Liver (tissue), 9 donors: ENCODE results near the gene GMEB2. TPM values are rescaled to one million over a fixed set of nuclear protein-coding genes. Genes with fewer than 3 reads are reported as not detected.
"Not testable (repeated sequence)": the region's sequence is repeated elsewhere in the genome, so short reads cannot be mapped to it uniquely, and the experiment has no call there.

Experiments
- DNase-seq: peaks from one replicate; pipeline ENCODE4 v3.0.0-alpha.2; 2017; ENCODE audit warnings: low spot score
- H3K27ac ChIP-seq, 2 donors: one replicate each; pipeline ENCODE4 v1.7.0; 2013; ENCODE audit warnings: inconsistent platforms in 2 of 2, low read length in 2 of 2, control low read depth in 1 of 2, low read depth in 1 of 2, mild to moderate bottlenecking in 1 of 2
- H3K27me3 ChIP-seq, 4 donors: one replicate each; pipeline versions ENCODE4 v1.6.1 to v1.7.0; 2013; ENCODE audit warnings: low read length in 3 of 4, inconsistent platforms in 1 of 4, mild to moderate bottlenecking in 1 of 4, moderate library complexity in 1 of 4; ENCODE audit not compliant: control insufficient read depth in 4 of 4, insufficient read depth in 4 of 4
- H3K36me3 ChIP-seq, 4 donors: one replicate each; pipeline versions ENCODE4 v1.6.1 to v1.7.0; 2013; ENCODE audit warnings: low read length in 3 of 4, mild to moderate bottlenecking in 3 of 4, low read depth in 1 of 4, moderate library complexity in 1 of 4; ENCODE audit not compliant: control insufficient read depth in 4 of 4, insufficient read depth in 3 of 4
- H3K4me1 ChIP-seq, 4 donors: one replicate each; pipeline versions ENCODE4 v1.6.1 to v1.7.0; 2013; ENCODE audit warnings: low read length in 3 of 4, mild to moderate bottlenecking in 3 of 4, moderate library complexity in 1 of 4; ENCODE audit not compliant: control insufficient read depth in 4 of 4, insufficient read depth in 4 of 4
- H3K4me3 ChIP-seq, 3 donors: one replicate each; pipeline versions ENCODE4 v1.6.1 to v1.7.0; 2013; ENCODE audit warnings: low read length in 3 of 3, control low read depth in 1 of 3, low read depth in 1 of 3, mild to moderate bottlenecking in 1 of 3
- H3K9ac ChIP-seq, 2 donors: one replicate each; pipeline ENCODE4 v1.7.0; 2013; ENCODE audit warnings: low read length in 2 of 2, mild to moderate bottlenecking in 2 of 2, moderate library complexity in 2 of 2, control low read depth in 1 of 2, low read depth in 1 of 2
- H3K9me3 ChIP-seq, 4 donors: one replicate each; pipeline versions ENCODE4 v1.6.1 to v1.7.0; 2013; ENCODE audit warnings: low read length in 3 of 4; ENCODE audit not compliant: control insufficient read depth in 4 of 4
- FOXA1 ChIP-seq: IDR thresholded peaks from 2 replicates; pipeline ENCODE4 v1.6.1; 2016; ENCODE audit warnings: antibody characterized with exemption
- FOXA2 ChIP-seq: IDR thresholded peaks from 2 replicates; pipeline ENCODE4 v1.6.1; 2016; ENCODE audit warnings: antibody characterized with exemption
- GABPA ChIP-seq, 2 donors: IDR thresholded peaks in 1 of 2; conservative IDR thresholded peaks in 1 of 2; 2 replicates each; pipeline ENCODE4 v1.6.1; 2016; ENCODE audit warnings: antibody characterized with exemption in 2 of 2, mild to moderate bottlenecking in 1 of 2, moderate library complexity in 1 of 2
- HNF4A ChIP-seq, 2 donors: conservative IDR thresholded peaks; 2 replicates each; pipeline ENCODE4 v1.6.1; 2016; ENCODE audit warnings: antibody characterized with exemption in 2 of 2, mild to moderate bottlenecking in 2 of 2
- RAD21 ChIP-seq, 2 donors: IDR thresholded peaks; 2 replicates each; pipeline ENCODE4 v1.6.1; 2016; ENCODE audit warnings: antibody characterized with exemption in 2 of 2, mild to moderate bottlenecking in 2 of 2
- SP1 ChIP-seq: IDR thresholded peaks from 2 replicates; pipeline ENCODE4 v1.6.1; 2018; ENCODE audit warnings: antibody characterized with exemption, mild to moderate bottlenecking
- TAF1 ChIP-seq: conservative IDR thresholded peaks from 2 replicates; pipeline ENCODE4 v1.6.1; 2016; ENCODE audit warnings: antibody characterized with exemption, mild to moderate bottlenecking
- WGBS: extraction: QIAGEN DNeasy Blood & Tissue Kit; methylation state at CpG from one replicate; pipeline ENCODE4 v1.1.7; 2013; 5-methylcytosine and 5-hydroxymethylcytosine counted together
- polyA plus RNA-seq, 2 donors: library from polyadenylated mRNA; stranded (reverse) in 1 of 2; unstranded in 1 of 2; fragments of 200-250 nt in 1 of 2; fragments of >200 nt in 1 of 2; fragmentation: Nextera tagmentation in 1 of 2; extraction: Ambion mirVana in 1 of 2; gene quantifications; one replicate each; pipeline versions ENCODE4 v1.2.1 to v1.2.3, GENCODE V29; 2013 to 2015
- total RNA-seq, 2 donors: library from RNA; depleted of rRNA; stranded (reverse); fragments of >200 nt; gene quantifications; one replicate each; pipeline ENCODE4 v1.2.3, GENCODE V29; 2014
- TF ChIP-seq, protein P1 (sequence below): IDR thresholded peaks from 2 replicates; pipeline ENCODE4 v1.6.1; 2016; ENCODE audit warnings: antibody characterized with exemption
- TF ChIP-seq, protein P2 (sequence below): fragments of 150-350 bp; IDR thresholded peaks from 2 replicates; pipeline ENCODE4 v1.5.1; 2017; ENCODE audit warnings: improper control_type of control experiment, low read depth, low read length; ENCODE audit not compliant: missing input control
- TF ChIP-seq, protein P3 (sequence below): IDR thresholded peaks from 2 replicates; pipeline ENCODE4 v1.6.1; 2016; ENCODE audit warnings: antibody characterized with exemption, mild to moderate bottlenecking
- donor health status: healthy.
- donor health status: healthy.
- donor health status: healthy.
- donor health status: healthy.
- donor health status: healthy.

The GMEB2 gene
- total and polyA plus RNA-seq, 4 donors = 1.3 to 8.6 (median 5.3) TPM

DNA sequence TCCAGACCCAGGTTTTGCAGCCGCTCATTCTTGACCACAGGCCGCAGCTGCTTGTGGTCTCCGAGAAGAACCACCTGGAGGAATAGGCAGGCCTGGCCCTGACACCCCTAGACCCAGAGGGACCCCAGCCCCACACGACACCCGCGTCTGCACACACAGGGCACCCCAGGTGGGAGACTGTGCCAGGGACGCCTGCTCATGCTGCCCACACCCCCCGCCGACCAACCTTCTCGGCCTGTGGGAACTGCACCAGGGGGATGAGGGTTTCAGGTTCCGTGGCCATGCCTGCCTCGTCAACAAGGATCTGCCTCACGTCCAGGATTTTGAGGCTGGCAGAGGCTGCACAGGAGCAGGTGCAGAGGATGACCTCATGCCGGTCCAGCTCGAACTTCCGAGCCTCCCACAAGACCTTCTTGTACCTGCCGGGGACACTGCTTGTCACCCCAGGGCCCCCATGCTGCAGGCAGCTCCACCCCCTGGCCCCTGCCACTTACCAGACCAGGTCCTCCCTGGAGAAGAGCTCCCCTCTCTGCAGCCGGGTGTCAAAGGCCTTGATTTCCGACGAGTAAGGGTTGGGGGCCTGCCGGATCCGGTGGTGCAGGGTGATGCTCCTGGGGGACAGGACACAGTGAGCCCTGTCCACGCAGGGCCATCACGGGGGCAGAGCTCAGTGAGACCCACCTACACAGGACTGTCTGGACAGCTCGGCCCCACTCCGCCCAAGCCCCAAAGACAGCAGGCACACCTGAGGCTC, 65.9 kb downstream of the GMEB2 start:
- Histone ChIP-seq H3K27me3 (no peaks in the 10 kb centered on the region), H3K4me3 (no peak overlapping the region), H3K36me3 (peaks cover 0 to 54% (median 37%) of the 10 kb centered on the region in 4 donors), H3K4me1 (no peaks in the 10 kb centered on the region), H3K27ac (no peak overlapping the region), H3K9me3 (no peaks in the 10 kb centered on the region), H3K9ac (no peak overlapping the region)
- no peak for DNase-seq
- 97% methylated on average over 26 of the region's 26 CpGs for WGBS
- TF ChIP-seq RAD21 (IDR thresholded peaks at IDR 0.05) (no peak), FOXA2 (no peak), HNF4A (conservative IDR thresholded peaks at IDR 0.05) (no peak), SP1 (no peak), TAF1 (no peak), FOXA1 (no peak), GABPA (IDR thresholded peaks at IDR 0.05 in 1 of 2, conservative IDR thresholded peaks at IDR 0.05 in 1 of 2) (no peak)
- TF ChIP-seq, protein P1, sequence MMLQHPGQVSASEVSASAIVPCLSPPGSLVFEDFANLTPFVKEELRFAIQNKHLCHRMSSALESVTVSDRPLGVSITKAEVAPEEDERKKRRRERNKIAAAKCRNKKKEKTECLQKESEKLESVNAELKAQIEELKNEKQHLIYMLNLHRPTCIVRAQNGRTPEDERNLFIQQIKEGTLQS = no peak
- TF ChIP-seq, protein P2, sequence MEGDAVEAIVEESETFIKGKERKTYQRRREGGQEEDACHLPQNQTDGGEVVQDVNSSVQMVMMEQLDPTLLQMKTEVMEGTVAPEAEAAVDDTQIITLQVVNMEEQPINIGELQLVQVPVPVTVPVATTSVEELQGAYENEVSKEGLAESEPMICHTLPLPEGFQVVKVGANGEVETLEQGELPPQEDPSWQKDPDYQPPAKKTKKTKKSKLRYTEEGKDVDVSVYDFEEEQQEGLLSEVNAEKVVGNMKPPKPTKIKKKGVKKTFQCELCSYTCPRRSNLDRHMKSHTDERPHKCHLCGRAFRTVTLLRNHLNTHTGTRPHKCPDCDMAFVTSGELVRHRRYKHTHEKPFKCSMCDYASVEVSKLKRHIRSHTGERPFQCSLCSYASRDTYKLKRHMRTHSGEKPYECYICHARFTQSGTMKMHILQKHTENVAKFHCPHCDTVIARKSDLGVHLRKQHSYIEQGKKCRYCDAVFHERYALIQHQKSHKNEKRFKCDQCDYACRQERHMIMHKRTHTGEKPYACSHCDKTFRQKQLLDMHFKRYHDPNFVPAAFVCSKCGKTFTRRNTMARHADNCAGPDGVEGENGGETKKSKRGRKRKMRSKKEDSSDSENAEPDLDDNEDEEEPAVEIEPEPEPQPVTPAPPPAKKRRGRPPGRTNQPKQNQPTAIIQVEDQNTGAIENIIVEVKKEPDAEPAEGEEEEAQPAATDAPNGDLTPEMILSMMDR = no peak
- TF ChIP-seq, protein P3, sequence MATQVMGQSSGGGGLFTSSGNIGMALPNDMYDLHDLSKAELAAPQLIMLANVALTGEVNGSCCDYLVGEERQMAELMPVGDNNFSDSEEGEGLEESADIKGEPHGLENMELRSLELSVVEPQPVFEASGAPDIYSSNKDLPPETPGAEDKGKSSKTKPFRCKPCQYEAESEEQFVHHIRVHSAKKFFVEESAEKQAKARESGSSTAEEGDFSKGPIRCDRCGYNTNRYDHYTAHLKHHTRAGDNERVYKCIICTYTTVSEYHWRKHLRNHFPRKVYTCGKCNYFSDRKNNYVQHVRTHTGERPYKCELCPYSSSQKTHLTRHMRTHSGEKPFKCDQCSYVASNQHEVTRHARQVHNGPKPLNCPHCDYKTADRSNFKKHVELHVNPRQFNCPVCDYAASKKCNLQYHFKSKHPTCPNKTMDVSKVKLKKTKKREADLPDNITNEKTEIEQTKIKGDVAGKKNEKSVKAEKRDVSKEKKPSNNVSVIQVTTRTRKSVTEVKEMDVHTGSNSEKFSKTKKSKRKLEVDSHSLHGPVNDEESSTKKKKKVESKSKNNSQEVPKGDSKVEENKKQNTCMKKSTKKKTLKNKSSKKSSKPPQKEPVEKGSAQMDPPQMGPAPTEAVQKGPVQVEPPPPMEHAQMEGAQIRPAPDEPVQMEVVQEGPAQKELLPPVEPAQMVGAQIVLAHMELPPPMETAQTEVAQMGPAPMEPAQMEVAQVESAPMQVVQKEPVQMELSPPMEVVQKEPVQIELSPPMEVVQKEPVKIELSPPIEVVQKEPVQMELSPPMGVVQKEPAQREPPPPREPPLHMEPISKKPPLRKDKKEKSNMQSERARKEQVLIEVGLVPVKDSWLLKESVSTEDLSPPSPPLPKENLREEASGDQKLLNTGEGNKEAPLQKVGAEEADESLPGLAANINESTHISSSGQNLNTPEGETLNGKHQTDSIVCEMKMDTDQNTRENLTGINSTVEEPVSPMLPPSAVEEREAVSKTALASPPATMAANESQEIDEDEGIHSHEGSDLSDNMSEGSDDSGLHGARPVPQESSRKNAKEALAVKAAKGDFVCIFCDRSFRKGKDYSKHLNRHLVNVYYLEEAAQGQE = no peak

DNA sequence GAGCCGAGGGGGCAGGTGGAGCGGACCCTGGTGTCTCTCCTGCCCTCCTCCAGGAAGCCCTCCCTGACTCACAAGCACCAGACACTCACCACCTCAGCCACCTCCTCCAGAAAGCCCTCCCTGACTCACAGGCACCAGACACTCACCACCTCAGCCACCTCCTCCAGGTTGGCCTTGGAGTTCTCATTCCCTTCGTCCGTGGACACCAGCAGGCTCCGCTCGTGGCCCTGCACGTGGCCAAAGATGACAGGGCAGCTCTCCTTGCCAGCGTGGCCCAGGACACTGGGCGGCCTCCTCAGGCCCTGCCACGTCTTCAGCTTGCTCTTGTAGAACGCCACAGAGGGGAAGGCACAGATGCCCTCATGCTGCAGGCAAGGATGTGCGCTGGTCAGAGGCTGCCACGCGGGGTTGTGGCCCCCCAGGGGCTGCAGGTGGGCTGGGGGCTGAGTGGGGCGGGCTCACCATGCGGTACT, 66.5 kb downstream of the GMEB2 start:
- WGBS = 97% methylated on average over 16 of the region's 16 CpGs
- no peak overlapping the region for H3K27ac ChIP-seq
- no peaks in the 10 kb centered on the region for H3K4me1 ChIP-seq
- H3K4me3 ChIP-seq = no peak overlapping the region
- H3K27me3 ChIP-seq = no peaks in the 10 kb centered on the region
- no peak for TF ChIP-seq TAF1
- peaks cover 0 to 48% (median 34%) of the 10 kb centered on the region in 4 donors for H3K36me3 ChIP-seq
- no peak overlapping the region for H3K9ac ChIP-seq
- no peak for DNase-seq
- no peaks in the 10 kb centered on the region for H3K9me3 ChIP-seq

DNA sequence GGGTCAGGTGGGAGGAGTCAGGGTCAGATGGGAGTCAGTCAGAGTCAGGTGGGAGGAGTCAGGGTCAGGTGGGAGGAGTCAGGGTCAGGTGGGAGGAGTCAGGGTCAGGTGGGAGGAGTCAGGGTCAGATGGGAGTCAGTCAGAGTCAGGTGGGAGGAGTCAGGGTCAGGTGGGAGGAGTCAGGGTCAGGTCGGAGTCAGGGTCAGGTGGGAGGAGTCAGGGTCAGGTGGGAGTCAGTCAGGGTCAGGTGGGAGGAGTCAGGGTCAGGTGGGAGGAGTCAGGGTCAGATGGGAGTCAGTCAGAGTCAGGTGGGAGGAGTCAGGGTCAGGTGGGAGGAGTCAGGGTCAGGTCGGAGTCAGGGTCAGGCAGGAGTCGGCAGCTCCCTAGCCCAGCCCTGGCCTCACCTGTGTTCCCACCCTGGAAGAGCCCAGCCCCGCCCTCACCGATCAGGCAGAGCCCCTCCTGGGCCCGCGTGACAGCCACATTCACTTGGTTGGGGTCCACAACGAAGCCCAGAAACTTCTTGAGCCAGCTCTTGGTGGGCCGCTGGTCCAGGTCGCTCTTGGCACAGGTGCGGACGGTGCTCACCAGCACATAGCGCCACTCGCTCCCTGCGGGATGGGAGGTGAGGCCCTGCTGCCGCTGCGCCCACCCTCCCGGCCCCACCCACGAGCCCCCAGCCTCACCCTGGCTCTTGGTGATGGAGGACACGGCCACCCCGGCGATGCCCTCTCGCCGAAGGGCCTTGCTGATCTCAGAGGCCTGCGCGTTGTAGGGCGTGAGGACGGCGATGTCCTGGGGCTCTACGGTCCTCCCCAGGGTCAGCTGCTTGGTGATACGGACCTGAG, 67.2 kb downstream of the GMEB2 start:
- H3K27me3 ChIP-seq, H3K4me3 ChIP-seq, H3K27ac ChIP-seq, H3K9ac ChIP-seq, H3K9me3 ChIP-seq, DNase-seq, H3K4me1 ChIP-seq: not testable (repeated sequence)
- 97% methylated on average over 31 of the region's 31 CpGs for WGBS
- peaks cover 0 to 47% (median 30%) of the 10 kb centered on the region in 4 donors for H3K36me3 ChIP-seq
